KMS-11 (cell line): ENCODE measurements around the gene ZFPL1.

Experiments
- H2AFZ ChIP-seq: fragments of 200-600 bp; sonication (generic); 2 replicates; pipeline ENCODE4 v1.6.1; 2016; ENCODE audit warnings: antibody characterized with exemption, mixed run types, low read depth
- H3K27ac ChIP-seq: fragments of 200-600 bp; sonication (generic); 2 replicates; pipeline ENCODE4 v1.6.1; 2016; ENCODE audit warnings: mild to moderate bottlenecking, mixed run types
- H3K27me3 ChIP-seq: fragments of 200-600 bp; sonication (generic); 2 replicates; pipeline ENCODE4 v1.6.1; 2017; ENCODE audit warnings: mild to moderate bottlenecking, low read depth, mixed run types, moderate library complexity; ENCODE audit not compliant: insufficient read depth
- H3K36me3 ChIP-seq: fragments of 200-600 bp; sonication (generic); 2 replicates; pipeline ENCODE4 v1.6.1; 2017; ENCODE audit warnings: mild to moderate bottlenecking, mixed run types; ENCODE audit not compliant: insufficient read depth
- H3K4me1 ChIP-seq: fragments of 200-600 bp; sonication (generic); 2 replicates; pipeline ENCODE4 v1.6.1; 2016; ENCODE audit warnings: mild to moderate bottlenecking, low read depth, mixed run types; ENCODE audit not compliant: poor library complexity, severe bottlenecking
- H3K4me2 ChIP-seq: fragments of 200-600 bp; sonication (generic); 2 replicates; pipeline ENCODE4 v1.7.0; 2016; ENCODE audit warnings: mild to moderate bottlenecking, mixed run types
- H3K4me3 ChIP-seq: fragments of 200-600 bp; sonication (generic); IDR thresholded peaks from 2 replicates; pipeline ENCODE4 v1.6.1; 2017; ENCODE audit warnings: low read depth, low read length, mixed read lengths; ENCODE audit not compliant: insufficient read depth
- H3K79me2 ChIP-seq: fragments of 200-600 bp; sonication (generic); 2 replicates; pipeline ENCODE4 v1.6.1; 2016; ENCODE audit warnings: low read depth, mixed run types; ENCODE audit not compliant: insufficient read depth
- H3K9ac ChIP-seq: fragments of 200-600 bp; sonication (generic); 2 replicates; pipeline ENCODE4 v1.6.1; 2016; ENCODE audit warnings: mild to moderate bottlenecking, mixed run types
- H4K20me1 ChIP-seq: fragments of 200-600 bp; sonication (generic); 2 replicates; pipeline ENCODE4 v1.6.1; 2016; ENCODE audit warnings: mild to moderate bottlenecking, mixed run types; ENCODE audit not compliant: insufficient read depth
- TF ChIP-seq, protein P1 (sequence below): fragments of 200-600 bp; sonication (generic); conservative IDR thresholded peaks from 2 replicates; pipeline ENCODE4 v1.6.1; 2017; ENCODE audit warnings: low read depth, mild to moderate bottlenecking, antibody characterized with exemption, low read length, moderate library complexity, mixed read lengths

The ZFPL1 gene

DNA sequence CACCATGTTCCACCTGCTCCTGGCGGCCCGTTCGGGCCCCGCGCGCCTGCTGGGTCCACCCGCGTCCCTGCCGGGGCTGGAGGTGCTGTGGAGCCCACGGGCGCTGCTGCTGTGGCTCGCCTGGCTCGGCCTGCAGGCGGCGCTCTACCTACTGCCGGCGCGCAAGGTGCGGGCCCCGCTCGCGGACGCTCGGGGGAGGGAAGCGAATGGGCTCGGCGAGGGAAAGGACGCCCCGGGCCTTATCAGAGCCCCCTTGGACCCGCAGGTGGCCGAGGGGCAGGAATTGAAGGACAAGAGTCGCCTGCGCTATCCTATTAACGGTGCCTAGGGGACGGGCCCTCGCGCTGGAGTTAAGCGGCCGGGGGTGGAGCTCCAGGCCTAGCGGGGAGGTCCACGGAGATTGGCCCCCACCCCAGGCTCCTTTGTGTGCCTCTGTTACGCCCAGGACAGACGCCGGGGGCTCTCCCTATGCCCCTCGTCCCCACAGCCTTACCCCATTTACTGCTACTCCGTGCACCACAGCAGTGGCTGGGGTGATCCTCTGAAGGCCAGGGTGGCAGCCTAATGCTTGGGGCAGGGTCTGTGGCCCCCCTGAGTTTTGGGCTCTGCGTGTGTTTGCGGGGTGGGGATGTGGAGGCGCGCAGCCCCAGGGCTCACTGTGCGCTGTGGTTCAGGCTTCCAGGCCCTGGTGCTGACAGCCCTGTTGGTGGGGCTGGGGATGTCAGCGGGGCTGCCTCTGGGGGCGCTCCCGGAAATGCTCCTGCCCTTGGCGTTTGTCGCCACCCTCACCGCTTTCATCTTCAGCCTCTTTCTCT lies 28.7 kb downstream of the ZFPL1 start:
- Histone ChIP-seq H3K27me3 (no peaks in the 10 kb centered on the region), H2AFZ (no peak overlapping the region), H3K27ac (no peak overlapping the region), H3K79me2 (peaks cover 19% of the 10 kb centered on the region), H3K9ac (peak overlapping the region; percentile 34; the same call in 1 of the 2 replicates), H4K20me1 (no peaks in the 10 kb centered on the region), H3K4me2 (peak overlapping the region; percentile 81), H3K4me3 (no peak overlapping the region), H3K4me1 (peaks cover 38% of the 10 kb centered on the region), H3K36me3 (no peaks in the 10 kb centered on the region)
- TF ChIP-seq, protein P1, sequence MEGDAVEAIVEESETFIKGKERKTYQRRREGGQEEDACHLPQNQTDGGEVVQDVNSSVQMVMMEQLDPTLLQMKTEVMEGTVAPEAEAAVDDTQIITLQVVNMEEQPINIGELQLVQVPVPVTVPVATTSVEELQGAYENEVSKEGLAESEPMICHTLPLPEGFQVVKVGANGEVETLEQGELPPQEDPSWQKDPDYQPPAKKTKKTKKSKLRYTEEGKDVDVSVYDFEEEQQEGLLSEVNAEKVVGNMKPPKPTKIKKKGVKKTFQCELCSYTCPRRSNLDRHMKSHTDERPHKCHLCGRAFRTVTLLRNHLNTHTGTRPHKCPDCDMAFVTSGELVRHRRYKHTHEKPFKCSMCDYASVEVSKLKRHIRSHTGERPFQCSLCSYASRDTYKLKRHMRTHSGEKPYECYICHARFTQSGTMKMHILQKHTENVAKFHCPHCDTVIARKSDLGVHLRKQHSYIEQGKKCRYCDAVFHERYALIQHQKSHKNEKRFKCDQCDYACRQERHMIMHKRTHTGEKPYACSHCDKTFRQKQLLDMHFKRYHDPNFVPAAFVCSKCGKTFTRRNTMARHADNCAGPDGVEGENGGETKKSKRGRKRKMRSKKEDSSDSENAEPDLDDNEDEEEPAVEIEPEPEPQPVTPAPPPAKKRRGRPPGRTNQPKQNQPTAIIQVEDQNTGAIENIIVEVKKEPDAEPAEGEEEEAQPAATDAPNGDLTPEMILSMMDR: peak; percentile 82

DNA sequence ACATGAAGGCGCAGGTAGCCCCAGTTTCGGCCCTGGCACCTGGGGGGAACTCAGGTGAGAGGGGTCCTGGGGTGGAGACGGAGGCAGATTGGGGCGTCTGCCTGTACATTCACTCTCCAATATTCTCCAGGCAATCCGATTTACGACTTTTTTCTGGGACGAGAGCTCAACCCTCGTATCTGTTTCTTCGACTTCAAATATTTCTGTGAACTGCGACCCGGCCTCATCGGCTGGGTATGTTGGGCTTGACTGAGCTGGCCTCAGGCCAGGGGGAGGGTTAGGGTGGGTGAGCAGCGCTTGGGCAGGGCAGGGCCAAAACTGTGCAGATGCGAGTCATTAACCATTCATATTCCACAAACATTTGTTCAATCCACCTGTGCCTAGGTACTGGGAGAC lies 29.3 kb downstream of the ZFPL1 start:
- H3K27ac ChIP-seq: no peak overlapping the region
- no peak overlapping the region for H3K4me3 ChIP-seq

DNA sequence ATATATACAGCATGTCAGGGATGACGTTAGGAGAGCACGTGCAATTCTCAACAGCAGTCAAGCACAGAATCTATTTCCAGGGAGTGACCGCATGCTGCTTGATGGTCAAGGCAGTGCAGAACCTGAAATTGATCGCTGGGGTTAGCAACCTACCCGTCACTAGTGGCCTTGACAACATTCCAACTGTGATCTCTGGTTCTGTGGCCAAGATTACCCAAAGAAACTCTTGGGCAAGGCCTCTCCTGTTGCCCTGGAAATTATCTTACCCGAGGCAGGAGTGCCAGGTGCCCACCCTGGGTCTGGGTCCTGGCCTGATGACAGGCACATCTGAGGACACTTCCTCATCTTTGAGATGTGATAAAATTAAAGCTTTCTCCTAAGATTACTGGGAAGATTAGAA lies 29.8 kb downstream of the ZFPL1 start:
- H3K9ac ChIP-seq: no peak overlapping the region

More for the DNA sequence above, 29.3 kb downstream of the ZFPL1 start:
- peaks cover 19% of the 10 kb centered on the region for H3K79me2 ChIP-seq
- H3K4me1 ChIP-seq: peaks cover 41% of the 10 kb centered on the region
- H3K36me3 ChIP-seq: no peaks in the 10 kb centered on the region
- TF ChIP-seq, protein P1: no peak
- H2AFZ ChIP-seq: no peak overlapping the region
- H3K27me3 ChIP-seq: no peaks in the 10 kb centered on the region
- H3K4me2 ChIP-seq: no peak overlapping the region; the same call in 1 of the 2 replicates
- no peaks in the 10 kb centered on the region for H4K20me1 ChIP-seq
- no peak overlapping the region for H3K9ac ChIP-seq

DNA sequence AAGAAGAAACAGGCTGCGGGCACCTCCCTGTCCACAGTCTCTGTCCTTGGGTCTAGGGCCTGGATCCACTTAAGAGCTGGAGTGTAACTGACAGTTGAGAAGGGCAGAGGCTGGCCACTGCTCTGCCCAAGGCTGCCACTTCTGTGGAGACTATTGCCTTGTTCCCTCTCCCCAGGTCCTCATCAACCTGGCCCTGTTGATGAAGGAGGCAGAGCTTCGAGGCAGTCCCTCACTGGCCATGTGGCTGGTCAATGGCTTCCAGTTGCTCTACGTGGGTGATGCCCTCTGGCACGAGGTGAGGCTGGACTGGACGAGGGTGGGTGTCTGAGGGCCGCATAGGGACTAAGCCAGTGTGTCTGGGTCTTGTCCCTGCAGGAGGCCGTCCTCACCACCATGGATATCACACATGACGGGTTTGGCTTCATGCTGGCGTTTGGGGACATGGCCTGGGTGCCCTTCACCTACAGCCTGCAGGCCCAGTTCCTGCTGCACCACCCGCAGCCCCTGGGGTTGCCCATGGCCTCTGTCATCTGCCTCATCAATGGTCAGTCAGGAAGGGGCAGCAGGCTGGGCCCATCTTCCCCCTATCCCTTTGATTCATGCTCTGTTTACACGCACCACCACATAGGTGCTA lies 30.6 kb downstream of the ZFPL1 start:
- Histone ChIP-seq H3K4me3 (no peak overlapping the region), H3K4me2 (no peak overlapping the region), H3K4me1 (peaks cover 49% of the 10 kb centered on the region), H3K79me2 (peaks cover 27% of the 10 kb centered on the region), H2AFZ (no peak overlapping the region), H3K27me3 (no peaks in the 10 kb centered on the region), H4K20me1 (no peaks in the 10 kb centered on the region), H3K9ac (no peak overlapping the region), H3K27ac (no peak overlapping the region), H3K36me3 (no peaks in the 10 kb centered on the region)
- TF ChIP-seq, protein P1: no peak

More for the DNA sequence above, 29.8 kb downstream of the ZFPL1 start:
- peaks cover 19% of the 10 kb centered on the region for H3K79me2 ChIP-seq
- no peaks in the 10 kb centered on the region for H4K20me1 ChIP-seq
- H3K4me3 ChIP-seq: no peak overlapping the region
- H3K36me3 ChIP-seq: no peaks in the 10 kb centered on the region
- peaks cover 41% of the 10 kb centered on the region for H3K4me1 ChIP-seq
- H2AFZ ChIP-seq: no peak overlapping the region
- no peaks in the 10 kb centered on the region for H3K27me3 ChIP-seq
- no peak overlapping the region for H3K27ac ChIP-seq
- TF ChIP-seq, protein P1: no peak
- H3K4me2 ChIP-seq: no peak overlapping the region
